T-cell (primary cell): ENCODE data around the gene OPRL1. TPM values are rescaled to one million over a fixed set of nuclear protein-coding genes. Genes with fewer than 3 reads are reported as not detected.
A peak's percentile ranks its signal among the peaks of the same experiment; 100 is the strongest.

Experiments used
- ATAC-seq, 4 experiments: fragments of 200-7000 bp in 3 of 4; fragments of 150-1000 bp in 1 of 4; cut with Tn5 transposase; replicated peaks in 1 of 4; 1 replicate in 3 of 4; 2 replicates in 1 of 4; pipeline ENCODE4 v1.10.0; 2021; ENCODE audit warnings: moderate library complexity in 3 of 4, mild to moderate bottlenecking in 2 of 4, moderate number of reproducible peaks in 1 of 4
- CTCF ChIA-PET, 2 donors: fragments of 300-600 bp; sonication (Branson Sonifier 250); formaldehyde crosslinking; loops; one replicate each; lab custom pipeline; 2022; ENCODE audit warnings: antibody characterized with exemption in 2 of 2; lab: Charles Lee
- POLR2A ChIA-PET, 2 donors: fragments of 300-600 bp; sonication (Branson Sonifier 250); formaldehyde crosslinking; loops; one replicate each; lab custom pipeline; 2022; ENCODE audit warnings: antibody characterized with exemption in 2 of 2; lab: Charles Lee
- DNase-seq, 35 experiments: peaks; one replicate each; pipeline versions ENCODE4 v3.0.0 to v3.0.0-alpha.2; 2013 to 2023
- H3K27ac ChIP-seq: one replicate; pipeline ENCODE4 v1.5.1; 2013; ENCODE audit warnings: low read length
- H3K27me3 ChIP-seq, 2 experiments: replicated peaks in 1 of 2; 1 replicate in 1 of 2; 2 replicates in 1 of 2; pipeline versions ENCODE4 v1.6.1 to v1.7.0; 2013; ENCODE audit warnings: low read length in 1 of 2, mixed read lengths in 1 of 2; ENCODE audit not compliant: control insufficient read depth in 2 of 2, insufficient read depth in 2 of 2; ENCODE audit errors: extremely low read depth in 1 of 2
- H3K36me3 ChIP-seq, 2 donors: 1 replicate in 1 of 2; 2 replicates in 1 of 2; pipeline versions ENCODE4 v1.6.1 to v1.7.0; 2013; ENCODE audit warnings: low read length in 1 of 2; ENCODE audit not compliant: control insufficient read depth in 2 of 2, insufficient read depth in 1 of 2; ENCODE audit errors: extremely low read depth in 1 of 2
- H3K4me1 ChIP-seq, 2 experiments: 1 replicate in 1 of 2; 2 replicates in 1 of 2; pipeline versions ENCODE4 v1.6.1 to v1.7.0; 2013; ENCODE audit warnings: low read length in 2 of 2, mixed read lengths in 1 of 2; ENCODE audit not compliant: insufficient read depth in 2 of 2, control insufficient read depth in 1 of 2; ENCODE audit errors: extremely low read depth in 1 of 2
- H3K4me3 ChIP-seq, 2 donors: 1 replicate in 1 of 2; 2 replicates in 1 of 2; pipeline versions ENCODE4 v1.5.1 to v1.7.0; 2013; ENCODE audit warnings: mild to moderate bottlenecking in 2 of 2, low read length in 1 of 2, moderate library complexity in 1 of 2; ENCODE audit not compliant: control insufficient read depth in 1 of 2; ENCODE audit errors: extremely low read depth in 1 of 2
- H3K9me3 ChIP-seq: 2 replicates; pipeline ENCODE4 v1.7.0; 2013
- H3K27ac Mint-ChIP-seq, 2 donors: one replicate each; pipeline ENCODE4 v1.8.0; 2020 to 2021; ENCODE audit warnings: mild to moderate bottlenecking in 2 of 2, mixed read lengths in 2 of 2
- H3K27me3 Mint-ChIP-seq, 2 donors: one replicate each; pipeline ENCODE4 v1.8.0; 2021 to 2022; ENCODE audit warnings: mixed read lengths in 2 of 2
- H3K36me3 Mint-ChIP-seq: one replicate; pipeline ENCODE4 v1.8.0; 2021; ENCODE audit warnings: mixed read lengths
- H3K4me1 Mint-ChIP-seq, 3 donors: one replicate each; pipeline ENCODE4 v1.8.0; 2020 to 2022; ENCODE audit warnings: mixed read lengths in 3 of 3, mild to moderate bottlenecking in 1 of 3
- H3K4me3 Mint-ChIP-seq, 3 donors: one replicate each; pipeline ENCODE4 v1.8.0; 2020 to 2022; ENCODE audit warnings: mild to moderate bottlenecking in 3 of 3, mixed read lengths in 3 of 3, moderate library complexity in 3 of 3
- H3K9me3 Mint-ChIP-seq, 3 donors: one replicate each; pipeline ENCODE4 v1.8.0; 2020 to 2022; ENCODE audit warnings: mixed read lengths in 3 of 3
- WGBS: methylation state at CpG from one replicate; pipeline ENCODE4 v1.1.5; 2013; ENCODE audit warnings: missing lambda C conversion rate; ENCODE audit not compliant: insufficient coverage; 5-methylcytosine and 5-hydroxymethylcytosine counted together
- total RNA-seq, 35 experiments: library from RNA in 6 of 35; stranded (reverse) in 6 of 35; fragments of 120-200 nt in 1 of 35; gene quantifications; one replicate each; pipeline versions ENCODE4 v1.2.1 to v1.2.4 and lab custom pipeline; 2013 to 2026

The OPRL1 gene
- total RNA-seq, 5 donors from 2014 or later (not counting 1 experiment from before 2014, with no cell fraction given): 1.1 to 1.9 (median 1.5) TPM

DNA sequence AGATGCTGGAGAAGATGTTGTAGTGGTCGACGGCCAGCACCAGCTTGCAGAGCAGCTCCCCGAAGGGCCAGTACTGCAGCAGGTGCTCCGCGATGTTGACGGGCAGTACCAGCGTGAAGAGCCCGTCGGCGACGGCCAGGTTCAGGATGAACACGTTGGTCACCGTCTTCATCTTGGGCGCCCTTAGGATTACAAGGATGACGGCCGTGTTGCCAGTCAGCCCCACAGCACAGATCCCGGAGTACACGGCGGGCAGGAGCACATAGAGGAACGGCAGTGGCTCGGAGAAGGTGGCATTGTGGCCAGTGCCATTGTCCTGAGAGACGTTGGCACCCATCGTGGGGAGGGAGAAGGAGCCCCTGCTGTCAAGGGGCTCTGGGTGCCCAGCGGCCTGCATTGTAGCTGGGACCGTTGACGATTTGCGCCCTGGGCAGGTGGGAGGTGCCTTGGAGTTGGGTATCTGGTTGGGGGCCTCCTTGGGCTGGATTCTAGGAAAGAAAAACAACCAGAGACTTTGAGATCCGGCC is 26.6 kb downstream of the OPRL1 start:
- 93% methylated on average over 27 of the region's 28 CpGs for WGBS
- H3K27me3 ChIP-seq: peaks cover 0 to 49% of the 10 kb centered on the region in 2 experiments
- no peak overlapping the region for H3K4me3 ChIP-seq
- ChIA-PET POLR2A (no interaction called here), CTCF (no interaction called here)
- no peak for ATAC-seq
- Mint-ChIP-seq H3K27me3 (peaks cover 5 to 13% of the 10 kb centered on the region in 2 donors), H3K9me3 (no peaks in the 10 kb centered on the region), H3K27ac (no peak overlapping the region), H3K36me3 (no peaks in the 10 kb centered on the region), H3K4me1 (peaks cover 9 to 18% (median 18%) of the 10 kb centered on the region in 3 donors), H3K4me3 (no peak overlapping the region)
- H3K9me3 ChIP-seq: no peaks in the 10 kb centered on the region
- peaks cover 0 to 24% of the 10 kb centered on the region in 2 experiments for H3K4me1 ChIP-seq
- H3K27ac ChIP-seq: no peak overlapping the region
- no peaks in the 10 kb centered on the region for H3K36me3 ChIP-seq
- peak in 1 of 35 experiments; percentile 0 for DNase-seq

DNA sequence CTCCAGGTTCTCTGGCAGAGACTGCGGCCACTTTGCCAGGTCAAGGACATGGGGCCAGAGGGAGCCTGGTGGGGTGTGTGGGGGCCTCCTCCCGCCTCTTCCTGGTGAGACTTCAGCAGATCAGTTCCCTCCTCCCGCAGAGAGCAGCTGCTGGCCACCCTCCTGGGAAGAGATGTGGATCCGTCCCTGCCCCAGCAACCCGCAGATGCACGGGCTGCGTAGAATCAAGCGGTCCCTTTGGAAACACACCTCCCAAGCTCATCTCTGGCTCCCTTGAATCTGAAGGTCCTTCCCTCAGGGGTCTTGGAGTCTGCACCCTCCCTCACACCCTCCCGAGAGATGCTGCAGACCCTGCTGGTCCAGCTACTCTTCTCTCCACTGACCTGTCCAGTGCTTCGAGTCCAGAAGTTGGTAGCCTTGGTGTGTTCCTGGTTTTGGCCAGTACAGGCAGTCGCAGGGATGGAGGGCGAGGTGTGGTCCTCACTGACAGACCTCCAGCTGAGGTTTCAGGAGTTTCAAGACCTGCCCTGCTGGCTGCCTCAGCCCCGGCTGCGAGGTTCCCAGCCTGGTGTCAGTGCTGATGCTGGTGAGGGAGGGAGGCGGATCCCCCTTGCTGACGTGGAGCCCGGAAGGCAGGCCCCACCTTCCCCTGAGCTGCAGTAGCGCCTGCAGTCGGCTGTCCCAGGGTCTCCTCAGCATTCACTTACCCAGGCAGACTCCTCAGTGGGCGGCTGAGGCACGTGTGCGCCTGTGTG is 27.3 kb downstream of the OPRL1 start, which contains the start of gene NPBWR2:
TSS of gene NPBWR2 (minus strand) at position 585 of the 755 bp plus-strand sequence. CDS start 734 bp downstream, outside the sequence.
- WGBS: 48% methylated on average over 12 of the region's 22 CpGs
- no peak within 1 kb of the TSS for H3K4me3 Mint-ChIP-seq

DNA sequence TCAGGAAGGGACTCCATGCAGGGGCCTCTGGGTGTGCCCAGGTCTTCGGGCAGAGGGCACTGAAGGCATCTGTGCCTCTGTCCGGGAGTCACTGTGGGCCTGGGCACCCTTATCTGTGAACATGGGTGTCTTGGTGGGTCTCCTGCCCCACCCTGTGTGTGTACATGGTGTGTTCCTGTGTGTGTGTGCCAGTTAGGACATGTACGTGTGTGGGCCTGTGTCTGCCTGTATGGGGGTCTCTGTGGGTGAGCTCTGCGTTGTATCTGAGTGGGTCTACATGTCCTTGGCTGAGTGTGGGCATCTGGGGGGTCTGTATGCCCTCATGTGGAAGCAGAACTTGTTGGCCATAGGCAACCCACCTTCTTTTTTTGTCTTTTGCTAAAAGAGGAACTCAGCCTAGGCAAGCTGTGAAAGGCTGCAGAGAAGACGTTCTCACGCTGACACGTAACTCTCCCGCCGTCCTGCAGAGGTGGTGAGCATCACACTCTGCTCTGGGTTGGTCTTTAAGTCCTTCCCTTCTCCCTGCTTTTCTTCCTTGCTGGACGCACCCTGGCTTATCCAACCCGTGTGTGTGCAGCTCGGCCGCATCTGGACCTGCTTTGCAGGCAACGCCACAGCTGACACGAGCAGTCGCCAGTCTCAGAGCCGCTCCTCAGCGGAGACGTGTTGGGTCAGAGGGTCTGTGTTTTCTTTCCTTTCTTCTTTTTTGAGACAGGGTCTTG is 28.0 kb downstream of the OPRL1 start:
- POLR2A ChIA-PET: no interaction called here
- H3K4me1 Mint-ChIP-seq: peaks cover 6 to 13% (median 13%) of the 10 kb centered on the region in 3 donors
- no peaks in the 10 kb centered on the region for H3K36me3 Mint-ChIP-seq
- peaks cover under 1 to 9% of the 10 kb centered on the region in 2 donors for H3K27me3 Mint-ChIP-seq
- H3K36me3 ChIP-seq: no peaks in the 10 kb centered on the region
- CTCF ChIA-PET: no interaction called here
- no peak overlapping the region for H3K4me3 ChIP-seq
- peaks cover 0 to 11% of the 10 kb centered on the region in 2 experiments for H3K4me1 ChIP-seq
- 72% methylated on average over 12 of the region's 19 CpGs for WGBS
- H3K27ac Mint-ChIP-seq: no peak overlapping the region
- no peaks in the 10 kb centered on the region for H3K9me3 Mint-ChIP-seq
- peaks cover 0 to 36% of the 10 kb centered on the region in 2 experiments for H3K27me3 ChIP-seq
- H3K27ac ChIP-seq: no peak overlapping the region
- no peaks in the 10 kb centered on the region for H3K9me3 ChIP-seq
- ATAC-seq: peak in 1 of 4 experiments; percentile 8
- H3K4me3 Mint-ChIP-seq: no peak overlapping the region
- DNase-seq: peak in 2 of 35 experiments; percentile 0 to 8

More for the DNA sequence above, 27.3 kb downstream of the OPRL1 start, which contains the start of gene NPBWR2:
- Histone ChIP-seq H3K36me3 (no peaks in the 10 kb centered on the region), H3K4me1 (peaks cover 0 to 19% of the 10 kb centered on the region in 2 experiments), H3K9me3 (no peaks in the 10 kb centered on the region), H3K27ac (no peak within 1 kb of the TSS), H3K27me3 (peaks cover 0 to 43% of the 10 kb centered on the region in 2 experiments), H3K4me3 (no peak within 1 kb of the TSS)
- POLR2A ChIA-PET: no interaction called here
- Mint-ChIP-seq H3K9me3 (no peaks in the 10 kb centered on the region), H3K27me3 (peaks cover 4 to 12% of the 10 kb centered on the region in 2 donors), H3K27ac (no peak within 1 kb of the TSS), H3K4me1 (peaks cover 8 to 17% (median 17%) of the 10 kb centered on the region in 3 donors), H3K36me3 (no peaks in the 10 kb centered on the region)
- peak in 22 of 35 experiments; percentile 18 to 58 (median 36) for DNase-seq
- peak; percentile 55 to 92 (median 62) for ATAC-seq
- CTCF ChIA-PET: no interaction called here

DNA sequence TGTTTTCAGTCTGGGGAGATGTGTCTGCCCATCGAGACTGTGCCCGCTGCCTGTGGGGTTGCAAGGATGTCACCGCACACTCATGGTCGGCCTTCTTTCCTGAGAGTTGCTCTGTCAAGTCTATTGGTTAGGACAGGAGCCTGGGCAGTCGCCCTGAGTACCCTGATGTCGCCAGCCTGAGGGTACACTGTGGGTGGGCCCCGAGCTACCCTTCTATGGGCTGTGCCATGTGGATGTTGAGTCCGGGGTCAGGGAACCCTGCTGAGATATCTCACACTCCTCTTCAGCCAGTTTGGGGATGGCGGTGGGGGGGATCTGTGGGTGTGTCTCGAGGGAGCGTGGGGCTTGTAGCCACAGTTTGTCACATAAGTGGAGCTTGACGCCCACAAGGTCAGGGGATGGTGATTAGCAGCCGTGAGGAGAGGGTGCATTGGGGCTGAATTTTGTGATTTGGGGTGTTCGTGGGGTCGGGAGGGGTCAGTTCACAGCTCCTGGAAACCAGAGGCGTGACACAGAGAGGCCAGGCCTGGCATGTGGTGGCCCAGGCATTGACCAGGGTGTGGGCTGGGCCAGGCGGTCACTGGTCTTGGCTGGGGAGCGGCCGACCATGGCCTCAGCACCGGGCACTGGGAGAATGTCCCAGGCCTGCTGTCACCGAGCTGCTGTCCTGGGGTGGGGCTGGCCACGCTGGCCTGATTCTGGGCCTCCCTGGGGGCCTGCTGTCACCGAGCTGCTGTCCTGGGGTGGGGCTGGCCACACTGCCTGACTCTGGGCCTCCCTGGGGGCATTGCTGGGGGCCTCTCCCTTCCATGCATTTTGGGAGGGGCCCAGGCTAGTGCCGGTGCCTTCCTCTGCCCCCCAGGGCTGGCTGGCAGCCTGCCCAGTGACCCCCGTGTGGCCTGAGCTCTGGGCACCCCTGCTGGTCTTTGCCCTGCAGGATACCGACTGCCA is 29.1 kb downstream of the OPRL1 start:
- H3K9me3 ChIP-seq: no peaks in the 10 kb centered on the region
- WGBS: 75% methylated on average over 20 of the region's 26 CpGs
- no peaks in the 10 kb centered on the region for H3K27me3 Mint-ChIP-seq
- DNase-seq: peak in 2 of 35 experiments; percentile 0 to 15
- no peak overlapping the region for H3K27ac ChIP-seq
- H3K27me3 ChIP-seq: peaks cover 0 to 25% of the 10 kb centered on the region in 2 experiments
- POLR2A ChIA-PET: no interaction called here
- H3K36me3 Mint-ChIP-seq: no peaks in the 10 kb centered on the region
- ATAC-seq: no peak
- H3K4me3 ChIP-seq: no peak overlapping the region
- no peaks in the 10 kb centered on the region for H3K9me3 Mint-ChIP-seq
- CTCF ChIA-PET: interaction anchor here in 1 of 2 donors (0.5 kb wide), 1 partner anchor 484 kb away, joined by 3 read pairs; no protein-coding TSS in a partner anchor
- H3K4me1 Mint-ChIP-seq: peaks cover 6 to 13% (median 12%) of the 10 kb centered on the region in 3 donors
- H3K36me3 ChIP-seq: no peaks in the 10 kb centered on the region
- no peak overlapping the region for H3K27ac Mint-ChIP-seq
- H3K4me3 Mint-ChIP-seq: no peak overlapping the region
- peaks cover 0 to 9% of the 10 kb centered on the region in 2 experiments for H3K4me1 ChIP-seq

DNA sequence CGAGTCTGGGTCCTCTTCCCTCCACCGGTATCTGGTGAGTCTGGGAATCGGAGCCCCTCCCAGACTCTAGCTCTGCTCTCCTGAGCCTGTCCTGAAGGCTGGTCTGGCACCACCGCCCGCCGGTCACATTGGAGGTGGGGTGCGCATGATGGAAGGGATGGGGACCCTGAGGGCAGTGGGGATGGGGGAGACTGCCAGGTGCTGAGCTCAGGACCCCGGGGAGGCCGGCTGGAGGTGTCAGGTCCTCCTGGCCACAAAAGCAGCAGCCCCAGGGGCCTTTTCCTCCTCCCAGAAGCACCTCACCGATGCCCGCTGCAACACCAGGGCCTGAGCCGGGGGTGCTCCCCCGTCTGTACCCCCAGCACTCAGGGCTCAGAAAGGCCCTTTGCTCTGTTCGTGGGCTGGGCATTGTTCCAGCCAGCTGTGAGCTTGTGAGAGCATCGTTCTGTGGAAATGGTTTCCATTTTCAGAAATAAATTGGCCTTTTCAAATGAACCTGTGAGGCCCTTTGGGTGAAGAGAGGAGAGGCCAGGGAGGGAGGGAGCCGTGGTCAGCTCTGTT is 30.0 kb downstream of the OPRL1 start:
- WGBS: 70% methylated on average over 7 of the region's 16 CpGs
- H3K4me1 ChIP-seq: peaks cover 0 to 9% of the 10 kb centered on the region in 2 experiments
- no peak overlapping the region for H3K4me3 ChIP-seq
- H3K9me3 Mint-ChIP-seq: no peaks in the 10 kb centered on the region
- no peaks in the 10 kb centered on the region for H3K9me3 ChIP-seq
- DNase-seq: peak in 1 of 35 experiments; percentile 13
- peaks cover 6 to 13% (median 12%) of the 10 kb centered on the region in 3 donors for H3K4me1 Mint-ChIP-seq
- no peaks in the 10 kb centered on the region for H3K36me3 ChIP-seq
- ChIA-PET CTCF (no interaction called here), POLR2A (no interaction called here)
- no peak for ATAC-seq
- no peaks in the 10 kb centered on the region for H3K27me3 Mint-ChIP-seq
- no peak overlapping the region for H3K27ac ChIP-seq
- H3K27me3 ChIP-seq: peaks cover 0 to 18% of the 10 kb centered on the region in 2 experiments
- no peaks in the 10 kb centered on the region for H3K36me3 Mint-ChIP-seq
- H3K4me3 Mint-ChIP-seq: no peak overlapping the region
- no peak overlapping the region for H3K27ac Mint-ChIP-seq
